Non-pigmented ciliary epithelial cell (primary cell): Measurements from ENCODE around the gene FIGLA.

Source experiments
- DNase-seq: peaks from one replicate; pipeline ENCODE4 v3.0.0-alpha.2; 2010; ENCODE audit warnings: low read depth

Gene FIGLA

DNA sequence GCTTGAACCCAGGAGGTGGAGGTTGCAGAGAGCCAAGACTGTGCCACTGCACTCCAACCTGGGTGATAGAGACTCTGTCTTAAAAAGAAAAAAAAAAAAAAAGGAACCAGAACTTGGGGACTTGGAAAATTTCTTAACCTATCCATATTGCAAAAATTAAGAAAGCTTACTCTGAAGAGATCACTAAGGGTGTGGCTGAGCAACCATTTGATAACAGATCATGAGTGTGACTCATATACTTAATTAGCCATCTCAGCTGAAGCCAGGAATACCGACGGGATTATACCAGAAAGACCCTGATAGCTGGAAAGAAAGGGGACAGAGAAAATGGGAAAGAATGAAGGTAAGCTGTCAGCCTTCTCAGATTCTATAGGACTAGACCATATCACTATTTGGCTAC is 15.3 kb downstream of the FIGLA start:
- no peak for DNase-seq

DNA sequence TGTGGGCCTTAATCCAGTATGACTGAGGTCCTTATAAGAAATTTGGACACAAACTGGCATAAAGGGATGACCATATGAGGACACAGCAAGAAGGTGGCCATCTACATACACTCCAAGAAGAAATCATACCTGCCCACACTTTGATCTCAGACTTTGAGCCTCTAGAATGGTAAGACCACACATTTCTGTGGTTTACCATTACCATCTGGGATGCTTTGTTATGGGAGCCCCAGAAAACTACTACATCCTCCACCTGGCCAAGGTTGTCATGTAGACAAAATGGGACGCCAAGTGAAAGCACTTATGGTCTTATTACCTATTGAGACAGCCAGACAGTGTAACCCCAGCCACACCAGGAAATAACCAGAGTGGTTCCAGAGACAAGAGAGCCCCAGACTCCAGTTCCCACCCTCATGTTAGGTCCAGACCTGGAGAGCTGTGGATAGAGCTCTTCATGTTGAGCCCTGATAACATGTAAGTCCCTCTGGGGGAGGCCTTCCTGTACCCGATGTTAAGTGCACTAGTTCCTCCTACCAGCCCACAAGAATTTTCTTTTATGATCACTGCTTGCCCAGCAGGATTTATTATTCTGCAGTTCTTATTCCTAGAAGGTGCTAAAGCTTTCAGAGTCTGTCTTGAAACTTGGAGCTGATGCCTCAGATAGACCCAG is 17.8 kb downstream of the FIGLA start:
- DNase-seq, result no peak

DNA sequence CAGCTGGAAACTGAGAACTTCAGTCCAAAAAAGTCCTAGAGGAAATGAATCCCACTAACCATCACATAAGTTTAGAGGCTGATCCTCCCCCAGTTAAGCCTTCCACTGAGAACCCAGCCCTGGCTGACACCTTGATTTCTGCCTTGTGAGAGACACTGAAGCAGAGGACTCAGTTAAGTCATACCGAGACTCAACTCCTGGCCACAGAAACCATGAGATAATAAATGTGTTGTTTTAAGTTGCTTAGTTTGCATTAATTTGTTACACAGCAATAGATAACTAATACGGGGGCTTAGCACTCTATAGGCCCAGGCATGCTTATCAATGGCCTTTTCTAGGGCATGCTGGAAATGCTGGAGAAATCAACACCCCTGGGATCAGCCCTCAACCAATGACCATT is 19.0 kb downstream of the FIGLA start:
- no peak for DNase-seq

DNA sequence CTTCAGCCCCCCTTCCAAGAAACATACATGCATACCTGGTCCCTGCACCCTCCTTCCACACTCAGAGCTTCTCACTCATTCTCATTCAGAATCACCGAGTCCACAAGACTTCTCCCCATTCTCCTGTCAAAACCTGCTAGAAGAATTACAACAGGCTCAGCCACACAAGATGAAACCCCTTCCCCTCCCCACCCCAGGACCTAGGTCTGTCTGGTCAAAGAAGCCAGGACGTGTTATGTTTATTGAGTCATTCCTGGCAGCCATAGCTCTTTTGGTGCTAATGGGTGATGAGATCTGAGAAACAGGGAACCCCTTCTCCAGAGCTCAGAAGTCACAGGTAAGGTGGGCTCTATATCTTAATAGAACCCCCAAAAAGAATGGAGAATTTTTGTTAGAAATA is 21.0 kb downstream of the FIGLA start:
- DNase-seq, result no peak

DNA sequence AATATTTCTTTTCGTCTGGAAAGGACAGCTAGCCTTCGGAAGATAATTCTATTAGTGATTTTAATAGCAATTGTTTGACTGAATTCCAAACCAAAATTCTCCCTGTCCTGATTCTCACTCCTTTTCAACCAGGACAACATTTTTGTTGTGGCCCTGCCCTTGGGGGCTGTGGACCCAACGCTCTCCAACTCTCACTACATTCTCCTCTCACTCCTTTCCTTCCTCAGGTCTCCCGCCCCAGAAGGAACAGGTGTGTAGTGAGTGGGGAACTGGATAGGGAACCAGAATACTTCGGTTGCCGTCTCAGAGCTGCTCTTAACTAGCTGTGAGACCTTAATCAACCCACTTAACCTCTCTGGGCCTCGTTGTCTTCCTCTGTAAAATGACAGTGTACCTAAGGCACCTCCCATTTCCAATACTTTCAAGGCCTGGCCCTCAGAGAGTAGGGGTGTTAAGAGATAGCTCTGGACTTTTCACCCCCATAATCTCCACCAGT is 21.8 kb downstream of the FIGLA start:
- no peak for DNase-seq

DNA sequence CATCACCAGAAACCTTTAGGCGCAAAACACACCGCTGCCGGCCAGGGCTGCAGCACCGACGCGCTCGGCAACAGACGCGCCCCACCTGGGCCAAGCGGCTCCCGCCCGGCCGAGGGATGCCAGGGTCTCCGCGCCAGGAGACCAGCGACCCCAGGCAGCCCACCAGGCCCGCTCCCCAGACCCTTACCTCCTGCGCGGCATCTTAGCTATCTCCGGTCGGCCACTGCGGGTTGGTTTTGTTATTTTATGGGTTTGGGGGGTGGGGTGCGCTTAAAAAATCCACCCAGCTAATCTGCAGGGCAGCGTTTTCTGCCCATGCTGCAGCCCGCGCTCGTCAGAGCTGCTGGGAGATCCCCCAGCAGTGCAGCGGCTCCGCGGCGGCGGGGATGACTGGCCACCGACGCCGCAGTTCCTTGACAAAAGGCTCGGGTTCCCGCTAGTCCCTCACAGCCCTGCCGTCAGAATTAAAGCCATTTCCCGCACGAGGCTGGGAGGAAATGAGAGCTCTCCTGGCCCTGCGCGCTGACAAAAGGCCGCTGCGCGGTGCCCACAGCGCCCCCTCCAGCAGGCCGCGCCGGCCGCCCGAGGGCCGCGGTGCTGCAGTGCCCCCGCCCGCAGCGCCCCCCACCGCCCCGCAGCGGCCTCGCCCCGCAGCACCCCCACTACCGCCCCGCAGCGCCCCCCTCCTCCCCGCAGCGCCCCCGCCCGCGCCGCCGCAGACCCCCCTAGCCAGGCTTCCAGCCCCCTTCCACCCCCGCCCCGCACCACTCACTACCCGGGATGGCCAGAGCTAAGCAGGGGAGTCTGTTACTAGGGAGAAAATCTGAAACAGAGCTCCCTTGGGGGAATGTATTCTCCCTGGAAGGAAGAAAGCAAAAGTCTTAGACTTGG is 22.5 kb downstream of the FIGLA start, which contains the start of gene ADD2:
Gene ADD2, minus strand, starts transcription at position 502 of the 891 bp plus-strand sequence. CDS start 61,792 bp downstream, outside the sequence.
- no peak for DNase-seq

DNA sequence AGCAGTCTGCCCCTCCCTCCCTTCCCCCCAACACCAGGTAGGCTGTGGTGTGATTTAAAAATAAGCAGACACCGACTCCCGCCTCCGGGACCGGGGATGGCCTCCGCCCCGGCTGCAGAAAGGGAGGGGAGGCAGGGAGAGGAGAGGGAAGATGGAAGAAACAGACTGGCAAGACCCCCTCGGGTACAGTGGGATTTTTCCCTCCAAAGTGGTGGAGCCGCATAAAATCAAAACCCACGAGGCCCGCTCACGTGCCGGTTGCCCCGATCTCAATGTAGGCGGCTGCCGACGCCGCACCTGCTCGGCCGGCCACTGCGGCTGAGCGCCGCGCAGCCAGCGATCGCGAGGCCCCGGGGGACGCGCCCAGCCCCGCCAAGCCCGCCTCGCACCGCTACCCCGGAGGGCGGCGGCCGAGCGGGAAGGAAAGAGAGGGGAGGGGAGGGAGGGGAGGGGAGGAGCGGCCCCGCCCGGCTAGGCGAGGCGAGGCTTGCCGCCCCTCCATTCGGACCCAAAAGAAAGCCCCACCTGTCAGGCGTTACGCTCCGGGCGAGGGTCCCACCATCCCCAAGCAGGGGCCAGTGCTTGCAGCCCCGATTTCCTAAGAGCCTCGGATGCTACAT is 23.3 kb downstream of the FIGLA start:
- DNase-seq, result no peak

DNA sequence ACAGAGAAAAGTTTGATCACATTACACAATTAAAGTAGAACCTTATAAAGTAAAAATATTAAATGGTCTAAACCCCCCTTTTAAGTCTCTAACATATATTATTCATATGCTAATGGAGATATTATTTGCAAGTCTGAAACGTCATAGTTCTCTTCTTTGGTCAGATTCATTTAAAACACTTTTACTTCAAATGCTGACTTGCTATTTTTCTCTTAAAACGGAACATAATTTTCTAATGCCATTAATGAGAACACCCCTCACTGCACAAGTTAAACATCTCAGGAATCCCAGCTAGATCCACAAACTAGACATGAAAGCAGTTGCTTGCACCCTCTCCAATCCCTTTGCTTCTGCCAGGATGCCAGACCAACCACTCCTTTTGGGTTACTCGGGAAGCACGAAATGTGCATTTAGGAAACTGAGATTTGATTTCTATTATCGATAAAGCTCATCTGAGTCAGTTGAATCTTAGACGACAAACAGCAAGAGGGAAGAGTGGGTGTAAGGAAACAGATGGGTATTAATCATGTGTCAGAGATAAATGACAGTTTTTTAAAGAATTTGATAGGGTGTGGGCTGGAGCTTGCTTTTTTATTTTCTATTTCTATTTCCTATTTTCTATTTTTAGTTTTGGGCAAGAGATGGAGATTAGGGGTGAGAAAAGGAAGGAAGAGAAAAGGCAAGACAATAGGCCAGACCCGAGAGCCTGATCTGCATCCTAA is 23.9 kb downstream of the FIGLA start:
- DNase-seq, result no peak

DNA sequence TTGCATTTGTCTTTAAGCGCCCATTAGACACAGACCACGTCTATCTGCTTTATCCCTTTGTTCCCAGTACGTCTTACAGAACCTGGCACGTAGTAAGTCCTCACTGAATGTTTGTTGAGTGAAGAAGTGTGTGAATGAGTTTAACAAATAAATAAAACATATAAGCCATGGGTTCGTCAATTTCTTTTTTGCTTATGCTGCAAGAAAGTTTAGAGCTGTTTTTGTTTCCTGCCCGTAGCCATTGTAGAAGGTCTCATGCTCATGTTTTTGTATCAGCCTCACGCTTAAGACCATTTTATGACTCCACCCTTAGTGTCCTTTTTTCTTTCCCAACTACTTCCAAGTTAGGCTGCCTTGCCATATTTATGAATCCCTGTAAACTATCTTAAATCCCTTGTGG is 24.9 kb downstream of the FIGLA start:
- DNase-seq, result no peak

DNA sequence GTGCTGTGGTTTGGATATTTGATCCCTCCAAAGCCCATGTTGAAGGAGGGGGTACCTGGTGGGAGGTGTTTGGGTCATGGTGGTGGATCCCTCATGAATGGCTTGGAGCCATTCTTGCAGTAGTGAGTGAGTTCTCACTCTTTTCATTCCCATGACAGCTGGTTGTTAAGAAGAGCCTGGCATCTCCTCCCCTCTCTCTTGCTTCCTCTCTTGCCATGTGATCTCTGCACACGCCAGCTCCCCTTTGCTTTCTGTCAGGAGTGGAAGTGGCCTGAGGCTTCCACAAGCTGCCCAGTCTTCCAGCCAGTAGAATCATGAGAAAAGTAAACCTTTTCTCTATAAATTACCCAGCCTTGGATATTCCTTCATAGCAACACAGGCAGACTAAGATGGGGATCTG is 31.0 kb downstream of the FIGLA start:
- no peak for DNase-seq

DNA sequence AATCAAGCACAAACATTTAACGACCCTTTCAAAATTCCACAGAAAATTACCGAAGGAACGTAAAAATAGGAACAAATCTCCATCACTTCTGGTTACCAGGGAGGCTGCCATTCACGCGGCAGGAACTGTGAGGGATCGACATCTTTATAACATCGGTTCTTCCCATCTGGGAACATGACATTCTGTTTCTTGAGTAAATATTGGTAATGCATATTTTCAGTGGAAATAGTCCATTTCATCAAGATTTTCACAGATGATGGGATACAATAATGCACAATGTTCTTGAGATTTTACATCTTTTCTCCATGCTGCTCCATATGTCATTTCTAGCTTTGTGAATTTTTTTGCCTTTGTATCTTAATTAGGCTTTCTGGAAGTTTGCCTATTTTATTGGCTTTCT is 32.5 kb downstream of the FIGLA start:
- DNase-seq, result no peak

DNA sequence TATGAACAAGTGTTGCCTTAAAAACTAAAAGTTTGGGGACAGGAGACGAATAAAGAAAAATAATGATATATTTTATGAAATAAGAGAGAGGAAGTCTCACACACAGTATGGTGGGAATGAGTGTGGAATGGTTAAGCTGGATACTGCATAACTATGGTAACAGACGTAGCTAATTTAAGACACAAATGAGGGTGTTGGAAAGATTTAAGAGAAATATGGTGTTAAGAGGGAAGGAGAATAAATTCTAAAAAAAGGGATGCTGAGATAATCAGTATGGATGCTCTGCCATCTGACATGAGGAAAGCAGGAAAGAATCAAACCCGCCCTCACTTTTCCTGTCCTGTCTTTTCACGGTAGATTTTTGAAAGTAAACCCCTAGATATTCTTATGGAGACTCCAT is 33.1 kb downstream of the FIGLA start:
- no peak for DNase-seq

DNA sequence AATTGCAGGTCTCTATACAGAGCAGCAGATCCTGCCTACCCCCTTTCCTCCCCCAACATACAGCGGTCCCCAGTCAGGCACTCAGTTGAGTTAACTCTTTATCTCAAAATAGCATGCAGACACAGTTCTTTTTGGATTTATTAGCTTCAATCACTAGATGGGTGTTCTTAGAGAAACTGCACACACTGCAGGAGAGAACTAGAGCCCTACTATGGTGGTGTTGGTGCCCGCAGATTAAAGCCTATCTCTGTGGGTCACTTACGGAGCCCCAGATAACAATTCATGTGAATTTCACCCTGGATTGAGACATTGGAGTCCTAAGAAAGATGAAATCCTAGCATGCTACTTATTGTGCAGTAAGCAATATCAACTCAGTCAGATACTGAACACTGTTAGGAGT is 34.3 kb downstream of the FIGLA start:
- DNase-seq, result no peak

DNA sequence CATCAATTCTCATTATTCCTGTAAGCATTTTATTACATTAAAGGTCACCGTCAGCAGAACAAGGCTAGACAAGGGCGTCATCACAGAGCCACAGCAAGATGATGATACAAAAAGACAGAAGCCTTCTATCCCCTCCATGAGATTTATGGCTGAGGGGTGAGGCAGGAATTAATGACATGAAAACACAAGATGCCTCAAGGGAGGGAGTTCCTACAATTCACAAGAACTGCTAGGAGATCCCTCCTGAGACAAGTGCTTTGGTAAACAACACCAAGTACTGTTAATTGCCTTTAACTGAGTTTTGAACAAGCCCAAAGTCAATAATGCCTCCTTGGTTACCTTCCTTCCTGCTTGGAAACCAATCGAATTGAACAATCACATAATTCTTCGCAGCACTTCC is 36.5 kb downstream of the FIGLA start:
- no peak for DNase-seq

DNA sequence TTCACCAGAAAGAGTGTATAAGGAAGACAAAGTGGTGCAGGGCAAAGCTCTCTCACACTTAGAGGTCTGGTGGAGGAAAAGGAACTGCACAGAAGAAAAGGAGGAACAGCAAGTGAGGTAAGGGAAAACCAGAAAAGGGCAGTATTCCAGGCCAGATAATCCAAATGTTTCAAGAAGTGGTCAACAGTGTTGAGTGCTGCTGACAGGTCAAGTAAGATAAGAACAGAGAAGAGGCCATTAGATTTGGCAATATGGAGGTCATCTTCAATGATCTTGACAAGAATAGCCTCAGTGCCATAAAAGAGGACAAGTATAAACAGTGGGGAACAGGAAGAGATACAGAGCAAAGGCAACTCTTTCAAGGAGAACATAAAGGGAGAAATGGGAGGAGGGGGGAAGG is 37.4 kb downstream of the FIGLA start:
- DNase-seq, result no peak

DNA sequence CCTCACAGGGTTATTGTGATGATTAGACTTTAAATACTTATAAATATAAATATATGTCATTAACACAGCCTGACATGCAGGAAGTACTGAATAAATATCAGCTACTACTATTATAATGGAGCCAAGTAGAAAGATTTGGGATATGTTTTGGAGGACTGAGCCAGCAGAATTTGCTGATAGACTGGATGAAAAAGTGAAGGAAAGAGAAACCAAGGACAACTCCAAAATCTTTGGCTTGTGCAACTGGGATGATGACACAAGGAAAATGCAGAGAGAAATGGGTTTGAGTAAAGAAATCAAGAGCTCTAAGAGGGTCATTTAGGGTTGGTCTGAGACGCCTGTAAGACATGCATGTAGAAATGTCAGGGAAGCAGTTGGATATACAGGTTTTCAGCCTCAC is 38.0 kb downstream of the FIGLA start:
- DNase-seq, result no peak

DNA sequence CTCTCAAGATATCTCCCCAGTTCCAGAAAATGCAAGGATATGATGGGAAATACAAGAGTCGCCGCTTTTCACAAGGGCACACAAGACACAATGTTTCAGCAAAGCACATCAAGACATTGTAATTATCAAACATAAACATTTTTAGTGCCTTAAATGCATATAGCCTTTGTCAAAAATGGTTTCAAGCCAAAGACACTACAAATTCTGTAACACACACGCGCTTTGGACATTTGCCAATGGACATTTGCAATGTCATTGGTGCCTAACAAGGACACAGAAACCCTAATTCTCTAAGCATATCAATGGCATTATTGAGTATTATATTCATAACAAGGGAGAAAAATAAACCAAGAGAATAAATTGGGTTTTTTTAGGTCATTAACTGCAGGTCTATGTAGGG is 38.6 kb downstream of the FIGLA start:
- no peak for DNase-seq

DNA sequence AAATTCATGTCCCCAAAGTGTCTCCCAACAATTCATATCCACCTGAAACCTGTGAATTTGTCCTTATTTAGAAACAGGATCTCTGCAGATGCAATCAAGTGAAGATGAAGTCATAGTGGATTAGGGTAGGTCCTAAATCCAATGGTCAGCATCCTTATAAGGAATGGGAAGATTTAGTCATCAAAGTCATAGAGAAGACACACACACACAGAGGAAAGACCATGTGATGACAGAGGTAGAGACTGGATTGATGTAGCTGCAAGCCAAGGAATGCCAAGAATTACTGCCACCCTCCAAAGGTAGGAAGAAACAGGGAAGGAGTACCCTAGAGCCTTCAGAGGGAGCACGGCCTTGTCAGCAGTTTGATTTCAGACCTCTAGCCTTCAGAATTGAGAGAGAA is 40.1 kb downstream of the FIGLA start:
- no peak for DNase-seq

DNA sequence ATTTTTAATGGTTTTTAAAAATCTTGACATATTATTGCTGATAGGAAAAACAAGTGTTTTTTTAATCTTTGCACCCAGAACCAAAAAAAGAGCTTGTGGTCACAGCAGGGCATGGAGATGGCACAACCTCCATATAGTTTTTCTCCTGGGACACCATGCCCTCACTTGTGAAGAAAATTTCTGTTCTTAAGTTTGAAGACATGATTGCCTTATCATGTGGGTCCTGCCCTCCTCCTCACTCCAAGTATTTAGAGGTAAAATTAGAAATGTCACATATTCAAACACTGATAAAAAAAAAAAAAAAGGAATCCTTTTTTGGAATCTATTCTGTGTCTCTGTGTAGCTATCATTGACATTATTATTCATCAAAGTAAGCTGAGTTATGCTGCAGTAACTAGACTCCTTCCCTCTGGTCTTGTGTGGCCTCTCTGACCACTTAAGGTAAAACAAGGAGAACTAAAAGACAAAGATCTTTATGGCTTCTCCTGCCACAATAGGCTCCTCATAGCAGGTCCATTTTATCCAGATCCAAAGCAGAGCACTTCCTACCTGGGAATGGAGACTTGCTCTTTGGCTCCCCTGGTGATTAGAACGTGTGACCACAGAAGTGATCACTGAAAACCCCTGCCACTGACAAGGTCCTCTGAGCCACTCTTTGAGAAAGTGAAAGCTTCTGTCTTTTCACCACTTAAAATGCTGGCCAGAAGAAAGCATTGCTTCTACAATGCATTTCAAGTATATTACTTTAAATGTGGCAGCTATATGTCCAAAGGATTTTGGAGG is 42.2 kb downstream of the FIGLA start:
- DNase-seq, result no peak

DNA sequence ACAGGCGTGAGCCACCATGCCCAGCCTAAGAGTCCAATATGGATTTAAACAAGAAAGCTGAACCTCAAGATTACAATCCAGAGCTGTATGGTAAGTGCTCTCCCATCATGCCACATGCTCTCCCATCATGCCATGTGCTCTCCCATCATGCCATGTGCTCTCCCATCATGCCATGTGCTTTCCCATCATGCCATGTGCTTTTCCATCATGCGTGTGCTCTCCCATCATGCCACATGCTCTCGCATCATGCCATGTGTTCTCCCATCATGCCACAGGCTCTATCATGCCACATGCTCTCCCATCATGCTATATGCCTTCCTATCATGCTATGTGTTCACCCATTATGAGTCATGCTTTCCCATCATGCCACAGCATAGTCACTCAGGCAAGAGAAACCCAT is 43.2 kb downstream of the FIGLA start:
- no peak for DNase-seq
